ENCODE results near the gene PCDH9.

PCDH9 gene

DNA sequence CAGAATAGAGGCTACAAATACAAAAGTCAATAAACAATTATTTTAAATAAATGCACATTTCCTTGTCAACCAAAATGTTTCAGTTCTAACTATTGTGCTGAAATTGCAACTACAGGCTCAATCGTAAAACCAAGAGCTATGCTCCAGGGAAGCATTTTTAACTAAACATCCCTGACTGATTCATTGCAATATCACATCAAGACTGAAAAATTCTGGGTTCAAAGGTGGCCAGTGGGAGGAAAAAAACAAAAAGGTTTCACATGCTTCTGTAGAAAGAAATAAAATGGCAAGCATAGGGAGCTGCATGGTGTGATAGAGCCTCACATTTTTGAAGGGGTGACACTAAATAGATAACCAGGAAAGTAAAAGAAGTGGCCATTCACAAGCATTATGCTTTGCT is 862.8 kb downstream of the PCDH9 start:
- DNase-seq (ENCODE audit: low spot score) = no peak
- TF ChIP-seq, protein P1, sequence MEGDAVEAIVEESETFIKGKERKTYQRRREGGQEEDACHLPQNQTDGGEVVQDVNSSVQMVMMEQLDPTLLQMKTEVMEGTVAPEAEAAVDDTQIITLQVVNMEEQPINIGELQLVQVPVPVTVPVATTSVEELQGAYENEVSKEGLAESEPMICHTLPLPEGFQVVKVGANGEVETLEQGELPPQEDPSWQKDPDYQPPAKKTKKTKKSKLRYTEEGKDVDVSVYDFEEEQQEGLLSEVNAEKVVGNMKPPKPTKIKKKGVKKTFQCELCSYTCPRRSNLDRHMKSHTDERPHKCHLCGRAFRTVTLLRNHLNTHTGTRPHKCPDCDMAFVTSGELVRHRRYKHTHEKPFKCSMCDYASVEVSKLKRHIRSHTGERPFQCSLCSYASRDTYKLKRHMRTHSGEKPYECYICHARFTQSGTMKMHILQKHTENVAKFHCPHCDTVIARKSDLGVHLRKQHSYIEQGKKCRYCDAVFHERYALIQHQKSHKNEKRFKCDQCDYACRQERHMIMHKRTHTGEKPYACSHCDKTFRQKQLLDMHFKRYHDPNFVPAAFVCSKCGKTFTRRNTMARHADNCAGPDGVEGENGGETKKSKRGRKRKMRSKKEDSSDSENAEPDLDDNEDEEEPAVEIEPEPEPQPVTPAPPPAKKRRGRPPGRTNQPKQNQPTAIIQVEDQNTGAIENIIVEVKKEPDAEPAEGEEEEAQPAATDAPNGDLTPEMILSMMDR (IDR thresholded peaks at IDR 0.05; ENCODE audit: borderline replicate concordance, control extremely low read depth, extremely low read depth, insufficient read depth, missing control alignments) = no peak
- in situ Hi-C loops (cut with MboI; ENCODE audit: low sequenced_read_pairs, unreplicated experiment) = no loop called here

DNA sequence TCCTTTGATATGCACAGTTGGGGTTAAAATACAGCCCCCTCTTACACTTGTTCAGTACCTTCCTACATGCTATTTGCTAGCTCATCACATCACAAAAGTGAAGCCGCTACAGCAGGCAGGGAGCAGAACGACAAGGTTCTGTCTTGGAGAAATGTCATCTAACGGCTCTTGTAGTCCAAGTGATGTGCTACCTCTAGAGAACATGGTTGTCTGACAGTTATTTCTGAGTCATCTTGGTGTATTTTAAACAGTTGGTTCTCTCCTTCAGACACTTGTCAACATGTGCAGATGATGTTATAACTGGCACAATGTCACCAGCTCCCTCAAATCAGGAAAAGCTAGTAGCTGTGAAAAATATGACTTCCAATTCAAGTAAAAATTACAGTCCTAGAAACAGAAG is 865.0 kb downstream of the PCDH9 start:
- no peak for DNase-seq (ENCODE audit: low spot score)
- TF ChIP-seq, protein P1 (IDR thresholded peaks at IDR 0.05; ENCODE audit: borderline replicate concordance, control extremely low read depth, extremely low read depth, insufficient read depth, missing control alignments) = no peak
- in situ Hi-C loops (cut with MboI; ENCODE audit: low sequenced_read_pairs, unreplicated experiment) = no loop called here

DNA sequence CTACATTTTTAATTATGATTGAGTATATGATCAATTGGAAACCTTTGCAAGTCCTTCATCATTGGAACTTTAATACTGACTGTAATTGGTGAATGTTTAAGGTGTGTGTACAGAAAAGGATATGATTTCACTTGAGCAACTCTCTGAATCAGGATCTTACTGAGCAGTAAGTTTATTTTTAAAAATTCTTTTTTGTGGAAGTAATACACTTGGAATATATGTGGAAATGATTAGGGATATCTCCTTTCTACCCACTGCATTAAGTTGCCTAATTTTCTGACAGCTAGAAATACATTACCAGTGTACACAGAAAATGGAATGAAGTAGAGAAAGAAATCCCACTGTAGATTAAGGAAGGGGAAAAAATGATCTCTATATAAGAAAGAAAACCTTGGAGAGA is 865.8 kb downstream of the PCDH9 start:
- TF ChIP-seq, protein P1 (IDR thresholded peaks at IDR 0.05; ENCODE audit: borderline replicate concordance, control extremely low read depth, extremely low read depth, insufficient read depth, missing control alignments) = no peak
- DNase-seq (ENCODE audit: low spot score) = no peak
- in situ Hi-C loops (cut with MboI; ENCODE audit: low sequenced_read_pairs, unreplicated experiment) = no loop called here

DNA sequence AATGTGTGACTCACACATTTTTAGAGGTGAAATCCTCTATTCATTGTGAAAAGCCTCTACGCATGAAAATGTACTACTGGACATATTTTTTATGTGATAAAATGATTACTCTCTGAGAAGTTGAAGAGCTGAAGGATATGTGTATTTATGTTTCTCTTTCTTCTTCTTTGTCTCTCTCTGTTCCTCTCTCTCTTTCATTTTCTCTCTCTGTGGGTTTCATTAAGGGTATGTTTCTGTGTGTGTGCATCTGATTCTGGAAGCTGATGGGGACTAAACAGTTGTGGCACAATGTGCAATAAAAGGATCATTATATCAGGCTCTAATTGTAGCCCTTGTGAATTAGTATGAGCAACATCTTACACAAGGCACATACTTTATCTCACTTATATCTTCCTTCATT is 867.7 kb downstream of the PCDH9 start:
- DNase-seq (ENCODE audit: low spot score) = no peak
- in situ Hi-C loops (cut with MboI; ENCODE audit: low sequenced_read_pairs, unreplicated experiment) = no loop called here
- TF ChIP-seq, protein P1 (IDR thresholded peaks at IDR 0.05; ENCODE audit: borderline replicate concordance, control extremely low read depth, extremely low read depth, insufficient read depth, missing control alignments) = no peak

DNA sequence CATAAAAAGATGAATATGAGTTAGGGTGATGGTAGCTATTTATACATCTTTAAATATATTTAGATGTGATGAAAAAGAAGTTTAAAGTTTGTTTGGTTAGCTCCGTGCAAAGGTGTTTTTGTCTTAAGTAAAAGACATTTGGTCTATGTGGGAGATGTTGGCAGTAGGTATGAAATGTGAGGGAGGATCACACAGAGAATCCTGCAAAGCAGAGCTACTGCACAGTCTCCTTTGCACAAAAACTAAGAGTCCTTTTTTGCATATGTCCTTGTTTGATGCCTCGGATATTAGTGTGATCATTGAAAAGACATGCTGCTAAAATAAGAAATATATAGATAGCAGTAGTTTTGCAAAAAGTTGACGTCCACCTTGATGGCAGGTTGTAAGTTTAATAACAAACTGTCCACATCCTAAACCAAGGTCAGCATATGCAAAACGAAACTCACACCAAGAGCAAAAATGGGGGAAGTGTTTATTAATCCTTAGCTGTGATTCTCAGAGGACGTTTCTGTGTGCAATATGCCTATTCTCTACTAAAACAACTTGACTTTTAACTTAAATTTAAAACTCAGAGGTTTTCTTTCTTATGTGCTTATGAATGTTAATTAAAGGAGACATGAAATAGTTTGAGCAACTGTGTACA is 870.1 kb downstream of the PCDH9 start:
- DNase-seq (ENCODE audit: low spot score) = no peak
- in situ Hi-C loops (cut with MboI; ENCODE audit: low sequenced_read_pairs, unreplicated experiment) = no loop called here
- TF ChIP-seq, protein P1 (IDR thresholded peaks at IDR 0.05; ENCODE audit: borderline replicate concordance, control extremely low read depth, extremely low read depth, insufficient read depth, missing control alignments) = no peak

DNA sequence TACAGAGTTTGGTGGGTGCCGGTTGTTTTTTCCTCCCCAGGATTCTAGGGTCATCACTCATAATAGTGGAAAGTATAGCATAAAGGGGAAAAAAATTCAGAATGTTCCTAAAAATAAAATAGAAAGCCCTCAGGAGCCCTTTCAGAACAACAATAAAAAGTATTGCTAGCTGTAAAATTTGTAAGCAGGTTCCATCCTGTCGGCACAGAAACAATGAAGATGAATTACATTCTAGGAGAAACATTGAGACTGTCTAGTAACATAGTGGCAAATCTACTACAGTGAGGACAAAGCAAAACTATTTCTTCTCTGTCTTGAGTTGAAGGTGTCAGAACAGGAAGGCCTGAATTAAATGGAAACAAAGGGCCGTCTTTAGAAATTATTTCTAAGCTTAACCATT is 870.7 kb downstream of the PCDH9 start:
- TF ChIP-seq, protein P1 (IDR thresholded peaks at IDR 0.05; ENCODE audit: borderline replicate concordance, control extremely low read depth, extremely low read depth, insufficient read depth, missing control alignments) = no peak
- in situ Hi-C loops (cut with MboI; ENCODE audit: low sequenced_read_pairs, unreplicated experiment) = no loop called here
- no peak for DNase-seq (ENCODE audit: low spot score)

Measured in GM13976 (cell line).